ENCODE data around the gene EEIG1.
A peak's percentile ranks its signal among the peaks of the same experiment; 100 is the strongest.
"Not testable (repeated sequence)": the region's sequence is repeated elsewhere in the genome, so short reads cannot be mapped to it uniquely, and the experiment has no call there.

The EEIG1 gene

GRCh38 chr9:127980706-127981558 lies at the start of gene EEIG1:
Gene EEIG1, minus strand, starts transcription at chr9:127980989. Its CDS starts 852 bp downstream, at chr9:127980137.
- DNase-seq (ENCODE audit: low read depth, low spot score), result peak; percentile 92
- Histone ChIP-seq H3K4me1 (ENCODE audit: insufficient read depth, insufficient read length) (peaks cover 22% of the 10 kb centered on the region), H3K36me3 (ENCODE audit: insufficient read depth, insufficient read length, low read length) (peaks cover 10% of the 10 kb centered on the region), H3K9me3 (ENCODE audit: insufficient read depth, low read length) (no peaks in the 10 kb centered on the region), H3K9ac (ENCODE audit: insufficient read length, low read depth) (peak within 1 kb of the TSS; percentile 93), H3K4me3 (ENCODE audit: insufficient read length, low read depth) (peak within 1 kb of the TSS; percentile 75), H3K27me3 (ENCODE audit: insufficient read depth, insufficient read length) (no peaks in the 10 kb centered on the region)
- no peak for TF ChIP-seq ZNF274 (IDR thresholded peaks at IDR 0.05; ENCODE audit: low read depth, low read length)

GRCh38 chr9:128027705-128028104 lies 46.9 kb upstream of the EEIG1 start:
- H3K27me3 ChIP-seq (ENCODE audit: insufficient read depth, insufficient read length), result no peaks in the 10 kb centered on the region
- TF ChIP-seq SUZ12 (IDR thresholded peaks at IDR 0.05; ENCODE audit: extremely low read depth, insufficient read depth, insufficient read length), result no peak
- H3K9ac ChIP-seq (ENCODE audit: insufficient read length, low read depth), result no peak overlapping the region
- H3K4me1 ChIP-seq (ENCODE audit: insufficient read depth, insufficient read length), result no peaks in the 10 kb centered on the region
- DNase-seq (ENCODE audit: low read depth, low spot score), result no peak
- no peaks in the 10 kb centered on the region for H3K36me3 ChIP-seq (ENCODE audit: insufficient read depth, insufficient read length, low read length)
- no peaks in the 10 kb centered on the region for H3K9me3 ChIP-seq (ENCODE audit: insufficient read depth, low read length)
- H3K4me3 ChIP-seq (ENCODE audit: insufficient read length, low read depth), result no peak overlapping the region

GRCh38 chr9:128026773-128027541 lies 46.2 kb upstream of the EEIG1 start:
- no peak overlapping the region for H3K4me3 ChIP-seq (ENCODE audit: insufficient read length, low read depth)
- TF ChIP-seq SUZ12 (IDR thresholded peaks at IDR 0.05; ENCODE audit: extremely low read depth, insufficient read depth, insufficient read length) (no peak), ZNF274 (IDR thresholded peaks at IDR 0.05; ENCODE audit: low read depth, low read length) (no peak), YY1 (IDR thresholded peaks at IDR 0.05; ENCODE audit: insufficient read depth, insufficient read length) (no peak)
- H3K27me3 ChIP-seq (ENCODE audit: insufficient read depth, insufficient read length), result no peaks in the 10 kb centered on the region
- DNase-seq (ENCODE audit: low read depth, low spot score), result no peak
- peaks cover 2% of the 10 kb centered on the region for H3K4me1 ChIP-seq (ENCODE audit: insufficient read depth, insufficient read length)
- no peaks in the 10 kb centered on the region for H3K36me3 ChIP-seq (ENCODE audit: insufficient read depth, insufficient read length, low read length)
- H3K9ac ChIP-seq (ENCODE audit: insufficient read length, low read depth), result no peak overlapping the region
- H3K9me3 ChIP-seq (ENCODE audit: insufficient read depth, low read length), result no peaks in the 10 kb centered on the region

GRCh38 chr9:128026255-128026772 lies 45.5 kb upstream of the EEIG1 start:
- no peak for DNase-seq (ENCODE audit: low read depth, low spot score)
- Histone ChIP-seq H3K27me3 (ENCODE audit: insufficient read depth, insufficient read length) (no peaks in the 10 kb centered on the region), H3K4me1 (ENCODE audit: insufficient read depth, insufficient read length) (peaks cover 2% of the 10 kb centered on the region), H3K36me3 (ENCODE audit: insufficient read depth, insufficient read length, low read length) (no peaks in the 10 kb centered on the region), H3K9me3 (ENCODE audit: insufficient read depth, low read length) (no peaks in the 10 kb centered on the region), H3K4me3 (ENCODE audit: insufficient read length, low read depth) (no peak overlapping the region), H3K9ac (ENCODE audit: insufficient read length, low read depth) (no peak overlapping the region)
- TF ChIP-seq ZNF274 (IDR thresholded peaks at IDR 0.05; ENCODE audit: low read depth, low read length), result no peak

DNA sequence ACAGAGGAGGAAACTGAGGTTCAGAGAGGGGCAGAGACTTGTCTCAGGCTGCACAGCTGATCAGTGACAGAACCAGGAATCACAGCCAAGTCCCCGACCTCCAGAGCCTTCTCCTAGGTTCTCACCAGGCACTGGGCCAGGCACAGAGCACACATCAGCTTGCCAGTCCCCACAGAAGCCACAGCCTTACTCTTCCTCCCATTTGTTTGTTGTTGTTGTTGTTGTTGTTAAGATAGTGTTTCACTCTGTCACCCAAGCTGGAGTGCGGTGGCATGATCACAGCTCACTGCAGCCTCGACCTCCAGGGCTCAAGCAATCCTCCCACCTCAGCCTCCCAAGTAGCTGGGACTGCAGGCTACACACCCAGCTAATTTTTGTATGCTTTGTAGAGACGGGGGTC lies 44.9 kb upstream of the EEIG1 start:
- H3K9ac ChIP-seq (ENCODE audit: insufficient read length, low read depth), result no peak overlapping the region
- no peaks in the 10 kb centered on the region for H3K27me3 ChIP-seq (ENCODE audit: insufficient read depth, insufficient read length)
- no peak overlapping the region for H3K4me3 ChIP-seq (ENCODE audit: insufficient read length, low read depth)
- DNase-seq (ENCODE audit: low read depth, low spot score), result no peak
- TF ChIP-seq SUZ12 (IDR thresholded peaks at IDR 0.05; ENCODE audit: extremely low read depth, insufficient read depth, insufficient read length), result no peak
- no peak for TF ChIP-seq YY1 (IDR thresholded peaks at IDR 0.05; ENCODE audit: insufficient read depth, insufficient read length)
- TF ChIP-seq ZNF274 (IDR thresholded peaks at IDR 0.05; ENCODE audit: low read depth, low read length), result no peak
- peaks cover 2% of the 10 kb centered on the region for H3K4me1 ChIP-seq (ENCODE audit: insufficient read depth, insufficient read length)
- no peaks in the 10 kb centered on the region for H3K9me3 ChIP-seq (ENCODE audit: insufficient read depth, low read length)
- H3K36me3 ChIP-seq (ENCODE audit: insufficient read depth, insufficient read length, low read length), result no peaks in the 10 kb centered on the region

- Histone ChIP-seq H3K4me1 (ENCODE audit: insufficient read depth, insufficient read length) (peaks cover 2% of the 10 kb centered on the region), H3K36me3 (ENCODE audit: insufficient read depth, insufficient read length, low read length) (no peaks in the 10 kb centered on the region), H3K9ac (ENCODE audit: insufficient read length, low read depth) (no peak overlapping the region), H3K27me3 (ENCODE audit: insufficient read depth, insufficient read length) (no peaks in the 10 kb centered on the region), H3K4me3 (ENCODE audit: insufficient read length, low read depth) (no peak overlapping the region), H3K9me3 (ENCODE audit: insufficient read depth, low read length) (no peaks in the 10 kb centered on the region)
- no peak for DNase-seq (ENCODE audit: low read depth, low spot score)
- TF ChIP-seq SUZ12 (IDR thresholded peaks at IDR 0.05; ENCODE audit: extremely low read depth, insufficient read depth, insufficient read length), result no peak
- TF ChIP-seq YY1 (IDR thresholded peaks at IDR 0.05; ENCODE audit: insufficient read depth, insufficient read length), result no peak
- TF ChIP-seq ZNF274 (IDR thresholded peaks at IDR 0.05; ENCODE audit: low read depth, low read length), result no peak
Observed at GRCh38 chr9:128024761-128025308, 44.0 kb upstream of the EEIG1 start.

- not testable (repeated sequence) for DNase-seq (ENCODE audit: low read depth, low spot score); H3K4me3 ChIP-seq (ENCODE audit: insufficient read length, low read depth); H3K9me3 ChIP-seq (ENCODE audit: insufficient read depth, low read length); H3K36me3 ChIP-seq (ENCODE audit: insufficient read depth, insufficient read length, low read length); H3K4me1 ChIP-seq (ENCODE audit: insufficient read depth, insufficient read length); H3K9ac ChIP-seq (ENCODE audit: insufficient read length, low read depth); H3K27me3 ChIP-seq (ENCODE audit: insufficient read depth, insufficient read length)
Observed at GRCh38 chr9:128023671-128024070, 42.9 kb upstream of the EEIG1 start.

Data from NT2/D1 (cell line).